GM12873 (cell line): ENCODE results near the gene CDON.

Experiments used
- TF ChIP-seq, protein P1 (sequence below): IDR thresholded peaks from 2 replicates; pipeline ENCODE4 v1.5.1; 2012; ENCODE audit warnings: low read depth, mild to moderate bottlenecking, moderate library complexity, low read length, control low read depth; ENCODE audit not compliant: insufficient read depth; ENCODE audit errors: missing control alignments

CDON gene

DNA sequence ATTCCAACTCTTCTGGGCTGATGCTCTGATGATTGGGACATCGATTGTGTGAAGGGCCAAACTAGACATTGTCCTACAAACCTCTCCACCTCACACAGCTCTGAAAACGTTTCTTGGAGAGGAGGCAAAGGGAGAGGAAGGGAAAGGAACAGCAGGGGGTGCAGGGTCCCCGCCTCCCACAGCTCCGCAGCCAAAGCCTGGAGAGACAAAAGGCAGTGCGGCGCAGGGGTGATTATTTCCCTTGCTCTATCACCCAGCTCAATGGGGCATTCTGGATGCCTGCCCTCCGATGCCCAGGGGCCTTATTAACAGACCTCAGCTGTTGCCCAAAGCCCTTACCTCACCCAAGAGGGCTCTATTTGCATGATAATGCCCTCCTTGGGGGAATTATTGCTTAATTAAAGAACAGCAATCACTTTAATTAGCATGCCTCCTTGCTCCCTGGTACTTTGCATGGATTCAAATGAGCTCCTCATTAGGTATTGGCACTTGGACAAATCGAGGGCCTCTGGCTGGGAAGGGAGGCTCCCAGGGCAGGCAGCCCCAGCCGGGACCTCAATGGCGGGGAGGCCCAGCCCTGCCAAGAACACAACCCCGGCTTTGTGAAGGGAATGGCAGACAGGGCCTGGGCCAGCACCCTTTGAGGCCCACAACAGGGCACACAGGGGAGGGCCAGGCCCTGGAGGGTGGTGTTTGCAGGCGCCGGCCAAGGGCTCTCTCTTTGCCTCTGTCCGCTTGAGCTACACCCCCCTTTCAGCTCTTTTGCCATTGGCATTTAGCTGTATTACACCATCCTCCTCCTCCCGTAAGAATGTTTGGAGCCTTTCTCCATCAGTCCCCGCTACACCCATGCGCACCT, 19.8 kb upstream of the CDON start:
- TF ChIP-seq, protein P1, sequence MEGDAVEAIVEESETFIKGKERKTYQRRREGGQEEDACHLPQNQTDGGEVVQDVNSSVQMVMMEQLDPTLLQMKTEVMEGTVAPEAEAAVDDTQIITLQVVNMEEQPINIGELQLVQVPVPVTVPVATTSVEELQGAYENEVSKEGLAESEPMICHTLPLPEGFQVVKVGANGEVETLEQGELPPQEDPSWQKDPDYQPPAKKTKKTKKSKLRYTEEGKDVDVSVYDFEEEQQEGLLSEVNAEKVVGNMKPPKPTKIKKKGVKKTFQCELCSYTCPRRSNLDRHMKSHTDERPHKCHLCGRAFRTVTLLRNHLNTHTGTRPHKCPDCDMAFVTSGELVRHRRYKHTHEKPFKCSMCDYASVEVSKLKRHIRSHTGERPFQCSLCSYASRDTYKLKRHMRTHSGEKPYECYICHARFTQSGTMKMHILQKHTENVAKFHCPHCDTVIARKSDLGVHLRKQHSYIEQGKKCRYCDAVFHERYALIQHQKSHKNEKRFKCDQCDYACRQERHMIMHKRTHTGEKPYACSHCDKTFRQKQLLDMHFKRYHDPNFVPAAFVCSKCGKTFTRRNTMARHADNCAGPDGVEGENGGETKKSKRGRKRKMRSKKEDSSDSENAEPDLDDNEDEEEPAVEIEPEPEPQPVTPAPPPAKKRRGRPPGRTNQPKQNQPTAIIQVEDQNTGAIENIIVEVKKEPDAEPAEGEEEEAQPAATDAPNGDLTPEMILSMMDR = no peak

DNA sequence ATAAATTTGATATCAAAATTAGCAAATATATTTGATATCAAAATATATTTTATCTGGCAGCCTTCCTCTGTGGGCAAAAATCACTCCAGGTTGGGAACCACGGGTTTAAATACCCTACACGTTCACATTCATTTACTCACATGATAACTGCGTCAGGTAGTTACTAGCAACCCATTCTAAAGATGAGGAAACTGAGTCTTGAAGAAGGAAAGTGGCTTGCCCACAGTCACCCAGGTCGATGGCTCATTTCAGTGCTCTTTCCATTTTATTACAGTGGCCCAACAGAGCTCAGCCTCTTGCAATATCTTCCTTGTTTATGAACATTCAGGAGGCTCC, 19.2 kb upstream of the CDON start:
- TF ChIP-seq, protein P1 = no peak

GRCh38 chr11:126080161-126080941, 17.7 kb upstream of the CDON start:
- TF ChIP-seq, protein P1 = no peak

DNA sequence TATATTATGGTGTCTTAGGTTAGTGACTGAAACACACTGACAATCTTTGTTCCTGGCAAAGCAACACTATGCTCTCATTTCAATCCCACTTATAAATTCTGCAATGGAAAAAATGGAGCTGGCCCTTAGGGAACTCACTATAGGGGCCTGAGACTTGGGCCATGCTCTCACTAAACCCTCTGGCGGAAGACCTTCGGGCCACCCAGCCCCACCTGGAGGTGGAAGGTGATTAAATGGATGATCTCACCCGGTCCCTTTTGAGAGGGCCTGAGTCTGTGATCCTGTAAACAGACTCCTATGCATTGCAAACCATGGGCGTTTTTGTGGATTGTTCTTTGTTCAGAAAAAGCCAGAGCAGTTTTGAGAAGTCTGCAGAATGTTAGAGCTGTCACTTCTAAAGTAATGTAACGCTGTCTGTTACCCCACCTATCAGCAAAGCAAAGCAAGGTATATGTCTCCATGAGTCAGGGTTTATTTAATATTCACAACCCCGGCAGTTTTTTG, 17.0 kb upstream of the CDON start:
- TF ChIP-seq, protein P1 = no peak

- TF ChIP-seq, protein P1 = no peak
These were observed 14.0 kb upstream of the CDON start for GRCh38 chr11:126076641-126077040.

DNA sequence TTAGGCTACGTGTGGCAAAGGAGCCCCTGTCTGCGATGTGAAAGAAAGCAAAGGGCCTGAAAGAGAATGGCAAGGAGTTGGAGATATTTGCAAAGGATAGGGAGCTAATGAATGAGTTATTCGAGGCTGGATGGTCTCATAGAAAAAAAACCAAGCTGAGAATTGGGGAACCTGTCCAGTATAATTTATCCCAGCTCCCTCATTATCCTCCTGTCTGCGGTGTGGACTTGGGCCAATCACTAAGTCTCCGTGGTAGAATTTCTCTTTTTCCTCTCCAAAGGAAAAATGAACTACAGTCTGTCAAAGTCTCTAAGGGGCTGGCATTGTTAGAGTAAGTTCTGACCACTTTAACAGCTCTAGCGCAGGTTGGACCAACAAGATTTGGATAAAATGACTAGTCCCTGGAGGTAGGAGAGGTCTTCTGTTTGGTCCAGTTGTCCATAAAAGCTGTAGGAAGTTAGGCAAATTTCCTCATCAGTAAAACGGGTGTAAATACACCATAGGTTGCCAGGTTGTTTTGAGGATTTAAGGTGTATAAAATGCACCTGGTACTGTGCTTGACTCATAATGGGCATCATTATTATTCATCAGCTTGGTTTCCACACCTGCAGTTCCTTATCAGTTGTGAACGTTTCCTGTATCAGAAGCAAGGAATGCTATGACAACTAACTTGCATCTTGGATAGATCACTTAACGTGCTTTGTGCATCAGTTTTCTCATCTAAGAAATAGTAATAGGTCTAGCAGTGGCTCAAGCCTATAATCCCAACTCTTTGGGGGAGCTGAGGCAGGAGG, 10.3 kb upstream of the CDON start:
- TF ChIP-seq, protein P1 = no peak

GRCh38 chr11:126072141-126072741, 9.6 kb upstream of the CDON start:
- TF ChIP-seq, protein P1 = no peak
